Measurements from ENCODE around the gene MARCKS. TPM values are rescaled to one million over a fixed set of nuclear protein-coding genes. Genes with fewer than 3 reads are reported as not detected.

Gene MARCKS
- not detected for total RNA-seq

GRCh38 chr6:113856625-113857555 is at the start of gene MARCKS:
MARCKS (plus strand) TSS chr6:113857345; CDS start chr6:113857746, 401 bp downstream.
- DNase-seq, result no peak

- no peak for DNase-seq
Observed at GRCh38 chr6:113809826-113810225, 47.3 kb upstream of the MARCKS start.

- no peak for DNase-seq
Observed at GRCh38 chr6:113813142-113813541, 44.0 kb upstream of the MARCKS start.

- DNase-seq, result no peak
Observed at GRCh38 chr6:113818578-113818977, 38.6 kb upstream of the MARCKS start.

GRCh38 chr6:113819169-113819830 is 37.8 kb upstream of the MARCKS start:
- DNase-seq, result no peak

DNA sequence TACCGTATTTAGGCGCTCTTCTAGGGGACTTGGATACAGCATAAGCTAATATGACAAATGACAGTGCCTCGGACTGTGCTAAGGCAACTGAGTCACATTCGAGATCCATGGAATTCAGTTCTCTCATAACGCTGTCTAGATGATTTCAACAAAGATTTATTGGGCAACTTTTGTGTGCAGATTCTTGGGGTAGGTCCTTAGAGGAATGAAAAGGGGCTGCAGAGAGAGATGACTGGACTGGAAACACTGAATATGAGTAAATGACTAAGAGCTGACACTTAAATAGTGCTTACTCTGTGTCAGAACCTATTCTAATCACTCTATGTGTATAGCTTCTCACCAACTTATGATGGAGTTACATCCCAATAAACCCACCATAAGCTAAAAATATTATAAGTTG is 36.4 kb upstream of the MARCKS start:
- DNase-seq, result no peak

- DNase-seq, result no peak
Observed at GRCh38 chr6:113821445-113821844, 35.7 kb upstream of the MARCKS start.

DNA sequence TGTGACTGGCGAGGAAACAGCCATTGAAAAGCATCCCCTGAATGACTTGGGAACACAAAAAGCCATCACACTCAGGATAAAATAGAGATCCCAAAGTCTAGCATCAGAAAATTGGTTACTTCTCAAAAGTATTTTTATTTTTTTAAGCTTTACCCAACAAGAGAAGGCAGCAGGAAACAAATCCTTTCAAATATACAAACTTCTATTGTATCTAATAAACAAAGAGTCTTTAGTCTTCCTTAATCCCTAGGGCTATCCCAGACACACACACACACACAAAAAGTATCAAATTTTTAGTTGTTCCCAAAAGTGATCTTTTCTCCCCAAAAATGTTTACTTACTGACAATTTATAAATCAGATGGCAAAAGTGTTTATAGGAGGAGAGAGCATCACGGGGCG is 33.2 kb upstream of the MARCKS start:
- no peak for DNase-seq

GRCh38 chr6:113824411-113824810 is 32.7 kb upstream of the MARCKS start:
- DNase-seq, result no peak

- DNase-seq, result no peak
Observed at GRCh38 chr6:113824866-113825265, 32.3 kb upstream of the MARCKS start.

- no peak for DNase-seq
Observed at GRCh38 chr6:113825781-113826180, 31.4 kb upstream of the MARCKS start.

GRCh38 chr6:113828984-113829695 is 28.0 kb upstream of the MARCKS start:
- no peak for DNase-seq

GRCh38 chr6:113829696-113830045 is 27.5 kb upstream of the MARCKS start:
- DNase-seq, result no peak

GRCh38 chr6:113830140-113830539 is 27.0 kb upstream of the MARCKS start:
- no peak for DNase-seq

DNA sequence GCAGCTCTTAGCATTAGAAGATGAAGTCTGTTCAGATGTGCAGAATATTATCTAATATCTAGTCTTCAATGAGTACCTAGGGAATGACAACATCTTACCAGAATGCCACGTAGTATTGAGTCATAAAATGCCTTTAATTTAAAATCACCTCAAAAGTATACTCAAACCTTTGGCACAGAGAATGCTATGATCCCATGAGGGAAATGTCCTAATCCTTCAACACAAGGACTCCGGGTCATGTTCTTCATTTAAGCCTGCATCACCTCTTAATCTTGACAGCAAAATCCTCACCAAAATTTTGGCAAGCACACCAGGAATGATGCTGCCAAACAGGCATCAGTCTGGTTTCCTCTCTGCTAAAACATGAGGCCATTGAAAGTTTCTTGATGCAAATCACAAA is 23.6 kb upstream of the MARCKS start:
- no peak for DNase-seq

DNA sequence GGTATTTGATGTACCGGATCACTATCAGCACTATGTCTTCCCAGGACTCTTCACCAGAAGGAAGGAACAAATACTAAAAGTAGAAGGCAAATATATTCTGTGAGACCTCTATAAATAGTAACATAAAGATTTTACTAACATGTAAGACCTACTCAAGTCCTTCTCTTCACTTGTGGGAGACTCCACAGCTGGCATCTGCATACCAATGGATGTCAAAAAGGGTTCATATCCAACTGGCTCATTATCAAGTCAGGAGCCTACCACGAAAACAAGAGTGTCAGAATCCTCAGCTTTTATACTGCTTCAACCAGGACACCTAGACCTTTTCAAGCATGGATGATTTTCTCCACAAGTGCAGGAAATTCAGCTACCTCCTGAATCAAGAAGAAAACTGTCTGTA is 20.0 kb upstream of the MARCKS start:
- DNase-seq, result no peak

DNA sequence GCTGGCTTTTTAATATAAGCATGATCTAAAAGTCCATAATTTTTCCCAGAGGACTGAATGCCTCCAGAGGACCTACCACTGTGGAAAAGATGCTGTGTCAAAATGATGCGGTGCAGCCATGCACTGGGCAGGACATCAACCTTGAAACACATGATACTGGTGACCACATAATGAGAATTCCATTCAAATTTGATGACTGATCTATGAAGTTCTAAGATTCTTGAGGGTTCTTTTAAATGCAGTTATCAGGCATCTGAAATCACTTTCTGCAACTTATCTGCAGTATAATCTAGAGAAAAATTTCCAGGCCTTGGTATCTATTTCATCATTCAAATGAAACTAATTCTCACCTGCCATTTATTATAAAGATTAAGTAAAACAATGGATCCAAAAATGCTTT is 15.0 kb upstream of the MARCKS start:
- DNase-seq, result no peak

- no peak for DNase-seq
Observed at GRCh38 chr6:113843500-113844073, 13.6 kb upstream of the MARCKS start.

- no peak for DNase-seq
Observed at GRCh38 chr6:113846577-113846976, 10.6 kb upstream of the MARCKS start.

- DNase-seq, result no peak
Observed at GRCh38 chr6:113847447-113847846, 9.7 kb upstream of the MARCKS start.

DNA sequence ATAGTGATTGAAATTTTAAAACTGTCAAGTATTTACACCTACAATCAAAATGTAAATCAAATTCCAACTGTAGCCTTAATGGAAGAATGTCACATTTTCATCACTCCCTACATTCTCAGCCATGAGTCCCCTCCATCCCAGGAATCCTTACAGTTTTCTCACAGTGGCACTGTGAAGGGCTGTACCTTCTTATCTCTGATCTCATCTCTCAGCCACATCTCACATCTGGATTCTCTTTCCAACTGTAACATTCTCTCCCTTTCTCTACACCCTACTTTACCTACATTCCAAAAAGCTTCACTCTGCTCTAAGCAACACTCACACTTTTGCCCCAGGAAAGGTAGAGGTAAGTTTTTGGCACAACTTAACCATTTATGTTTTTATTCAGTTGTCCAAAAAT is 8.9 kb upstream of the MARCKS start:
- DNase-seq, result no peak

GRCh38 chr6:113848811-113849210 is 8.3 kb upstream of the MARCKS start:
- DNase-seq, result no peak

GRCh38 chr6:113853252-113853651 is 3.9 kb upstream of the MARCKS start:
- DNase-seq, result no peak

Measured in effector CD4-positive, alpha-beta T cell (primary cell).